DND-41 (cell line): Measurements from ENCODE around the gene GIT1.

ENCODE experiments used
- CTCF ChIP-seq: IDR thresholded peaks from 2 replicates; pipeline ENCODE4 v1.5.1; 2012; ENCODE audit warnings: borderline replicate concordance, low read length, moderate library complexity, mild to moderate bottlenecking; ENCODE audit not compliant: poor library complexity, severe bottlenecking; ENCODE audit errors: extremely low read depth
- EZH2 ChIP-seq: IDR thresholded peaks from 3 replicates; pipeline ENCODE4 v1.6.1; 2012; ENCODE audit warnings: borderline replicate concordance, low read depth, mild to moderate bottlenecking, moderate library complexity, low read length, inconsistent platforms; ENCODE audit not compliant: severe bottlenecking

GRCh38 chr17:29559640-29560039 lies 29.8 kb downstream of the GIT1 start:
- TF ChIP-seq CTCF, result no peak
- no peak for TF ChIP-seq EZH2
